Activated CD4-positive, alpha-beta T cell treated with anti-CD3 and anti-CD28 coated beads for 24 hours (primary cell): Measurements from ENCODE around the gene NHLH2.

ENCODE experiments used
- DNase-seq, 2 donors: peaks; one replicate each; pipeline ENCODE4 v3.0.0-alpha.2; 2020; ENCODE audit warnings: low read depth in 2 of 2

Gene NHLH2

DNA sequence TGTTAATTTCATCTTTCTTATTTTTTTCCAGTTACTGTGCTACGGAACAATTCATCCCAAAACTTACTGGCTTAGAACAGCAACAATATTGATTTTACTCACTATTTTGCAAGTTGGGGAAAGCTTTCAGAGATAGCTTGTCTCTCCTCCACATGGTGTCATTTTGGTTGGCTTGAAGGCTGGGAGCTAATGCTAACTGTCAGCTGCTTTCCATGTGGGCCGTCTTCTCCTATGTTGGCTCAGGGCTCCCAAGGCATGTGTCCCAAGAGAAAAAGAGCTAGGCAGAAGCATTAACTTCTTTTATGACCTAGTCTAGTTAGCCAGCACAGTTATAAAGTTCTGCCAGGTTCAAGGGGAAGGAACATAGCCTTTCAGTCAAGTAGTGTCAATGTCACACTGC, 38.5 kb downstream of the NHLH2 start:
- DNase-seq, result no peak

DNA sequence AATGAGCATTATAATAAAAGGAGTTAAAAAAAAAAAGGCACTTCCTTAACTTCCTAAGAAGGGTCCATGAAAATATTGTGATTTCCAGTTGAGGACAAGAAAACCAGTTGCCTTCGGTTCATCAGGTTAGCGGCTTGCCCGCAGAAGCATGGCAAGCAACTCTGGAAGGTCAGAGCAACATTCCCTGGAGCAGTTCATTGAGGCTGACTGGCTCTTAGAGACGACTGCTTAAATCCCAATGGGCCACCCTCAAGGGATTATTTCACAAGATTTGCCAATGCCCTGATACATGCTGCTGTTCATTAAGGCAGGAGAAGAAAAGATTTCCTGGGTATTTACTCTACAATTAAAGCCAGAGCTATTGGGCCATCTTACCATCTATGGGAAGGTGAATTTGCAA, 43.4 kb downstream of the NHLH2 start:
- no peak for DNase-seq

DNA sequence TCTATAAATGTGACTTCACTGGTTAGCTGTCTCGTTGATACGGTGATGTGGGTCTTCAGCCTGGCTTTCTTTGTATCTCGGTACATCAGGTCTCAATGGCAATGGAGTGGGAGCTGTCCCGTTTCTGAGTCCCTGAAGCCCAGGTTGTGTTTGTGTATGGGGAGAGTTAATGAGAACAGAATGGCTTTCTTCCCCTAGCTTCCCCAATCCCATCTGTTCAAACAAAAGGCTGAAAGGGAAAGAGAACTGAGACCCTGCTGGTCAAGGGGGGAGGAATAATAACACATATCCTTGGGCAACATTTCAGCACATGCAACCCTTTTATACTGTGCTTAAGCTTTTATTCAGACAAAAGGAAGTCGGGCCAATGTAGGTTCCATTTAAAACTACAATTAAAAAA, 44.0 kb downstream of the NHLH2 start:
- no peak for DNase-seq

DNA sequence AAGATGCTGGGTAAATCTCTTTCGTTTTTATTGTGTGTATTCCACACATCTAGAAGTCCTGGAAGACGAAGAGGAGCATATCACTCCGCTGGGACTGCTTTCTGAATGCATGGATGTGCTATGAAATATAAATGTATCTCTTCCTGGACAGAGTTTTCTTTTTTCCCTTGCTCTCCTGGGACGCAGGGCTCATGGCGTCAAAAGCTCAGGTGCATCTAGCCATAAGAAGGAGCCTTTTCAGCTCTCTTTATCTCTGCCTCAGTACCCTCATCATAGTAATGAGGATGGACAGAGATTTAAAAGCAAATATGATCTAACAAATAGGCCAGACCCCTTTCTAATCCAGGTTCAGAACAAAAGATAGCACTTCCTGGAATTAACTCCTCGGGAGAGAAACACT, 44.9 kb downstream of the NHLH2 start:
- no peak for DNase-seq

DNA sequence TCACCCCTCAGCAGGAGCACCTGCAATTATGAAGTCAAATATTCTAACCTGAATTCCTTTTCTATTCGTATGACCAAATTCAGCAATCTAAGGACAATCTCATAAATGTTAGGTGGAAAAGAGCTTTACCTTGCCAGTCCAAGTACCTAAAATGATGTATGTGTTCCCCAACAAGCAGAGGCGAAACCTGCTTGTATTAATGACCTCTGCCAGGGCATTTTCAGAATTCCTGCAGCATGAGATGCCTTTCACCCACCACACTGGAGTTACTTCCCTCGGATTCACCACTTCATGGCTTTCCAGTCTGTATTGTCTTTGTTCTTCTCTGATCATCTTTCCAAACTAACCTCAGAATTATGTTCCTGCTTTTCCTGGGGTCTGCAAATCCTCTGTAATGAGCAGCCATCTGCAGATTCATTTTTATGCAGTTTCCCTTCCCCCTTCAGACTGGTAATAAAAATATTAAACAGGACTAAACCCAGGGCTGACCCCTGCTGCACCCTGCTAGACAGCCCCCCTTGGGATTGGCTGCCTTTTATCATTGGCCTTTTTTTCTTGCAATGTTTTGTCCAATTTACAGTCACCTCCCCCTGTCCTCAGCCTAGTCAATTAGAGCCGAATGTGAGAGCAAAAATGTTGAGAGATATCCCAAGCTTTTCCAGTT, 45.8 kb downstream of the NHLH2 start:
- no peak for DNase-seq

DNA sequence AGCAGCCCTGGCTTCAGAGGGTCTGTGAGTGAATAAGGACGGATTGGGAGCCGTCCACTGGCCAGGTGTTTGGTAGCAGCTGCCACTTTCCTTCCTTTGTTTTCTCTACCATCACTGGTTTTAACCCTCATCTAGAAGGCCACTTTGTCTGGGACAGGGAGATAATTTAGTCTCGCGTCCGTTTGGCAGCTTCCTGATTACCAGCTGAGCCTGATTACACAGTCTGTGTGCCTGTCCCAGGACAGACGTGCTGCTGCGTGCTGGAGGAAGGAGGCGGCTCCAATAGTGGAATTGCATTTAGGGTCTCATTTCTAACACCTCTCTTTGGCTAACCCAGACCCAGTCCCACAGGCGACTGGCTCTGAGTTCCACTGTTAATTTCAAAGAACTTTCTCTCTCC, 47.8 kb downstream of the NHLH2 start:
- no peak for DNase-seq

DNA sequence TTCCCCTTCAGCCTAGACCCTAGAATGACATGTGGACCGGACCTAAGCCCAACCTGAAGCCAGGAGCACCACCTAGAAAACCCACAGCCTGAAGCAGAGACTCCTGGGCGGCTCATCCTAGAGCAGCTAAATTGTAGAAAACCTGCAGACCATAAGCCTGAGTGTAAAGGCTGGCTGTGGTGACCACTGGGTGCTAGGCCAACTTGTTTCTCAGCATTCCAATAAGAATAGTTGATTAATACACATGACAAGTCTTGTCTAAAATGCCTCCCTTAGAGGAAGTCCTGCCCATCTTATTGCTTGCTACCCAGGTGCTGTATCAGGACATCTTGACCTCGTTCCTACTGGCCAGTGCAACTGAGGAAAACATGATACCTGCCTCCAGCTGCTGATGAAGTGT, 49.1 kb downstream of the NHLH2 start:
- DNase-seq, result no peak

DNA sequence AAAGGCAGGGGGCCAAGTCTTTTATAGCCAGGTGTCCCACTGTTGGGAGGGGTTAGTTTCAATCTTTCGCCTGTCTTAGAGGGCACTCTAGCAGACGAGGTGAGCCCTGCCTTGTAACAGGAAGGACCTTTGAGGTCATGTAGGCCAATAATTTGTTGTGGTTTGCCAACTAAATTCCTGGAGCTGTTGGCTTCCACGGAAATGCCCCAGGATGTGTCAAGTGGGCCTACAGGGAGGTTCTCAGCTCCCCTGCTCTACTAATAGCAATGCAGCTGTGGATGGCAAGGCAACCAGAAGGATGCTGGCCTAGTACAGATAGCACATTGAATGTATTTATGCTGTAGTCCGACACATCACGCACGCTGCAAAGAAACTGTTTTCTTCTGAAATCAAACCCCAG, 50.1 kb downstream of the NHLH2 start:
- no peak for DNase-seq

DNA sequence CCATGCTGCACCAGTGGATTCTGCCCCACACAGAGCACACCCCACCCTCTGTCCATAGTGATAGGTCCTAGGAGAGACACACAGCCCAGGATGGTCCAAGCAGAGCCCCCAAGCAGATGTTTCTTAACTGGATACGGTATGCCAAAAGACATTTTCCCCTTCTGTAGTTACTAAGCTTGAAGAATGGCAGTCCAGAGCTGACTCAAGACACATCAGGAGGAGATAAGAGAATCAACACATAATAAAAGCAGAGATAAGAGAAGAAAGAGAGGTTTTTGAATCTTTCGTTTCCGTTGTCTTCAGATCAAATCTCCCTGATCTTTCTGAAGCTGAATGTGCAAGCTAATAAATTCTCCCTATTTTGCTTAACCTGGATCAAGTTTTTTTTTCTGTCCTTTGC, 50.6 kb downstream of the NHLH2 start:
- DNase-seq, result no peak
